Activated CD4-positive, alpha-beta T cell treated with anti-CD3 and anti-CD28 coated beads, Interleukin-2, amount 50 U/mL, for 4 hours (primary cell): ENCODE results near the gene PTPRK.

Experiments
- DNase-seq, 2 experiments: peaks; one replicate each; pipeline ENCODE4 v3.0.0-alpha.2; 2020

Gene PTPRK

GRCh38 chr6:128238225-128238624, 282.2 kb downstream of the PTPRK start:
- DNase-seq, result no peak

- DNase-seq, result no peak
Measured at GRCh38 chr6:128235556-128235955, 284.8 kb downstream of the PTPRK start.

GRCh38 chr6:128233531-128233930, 286.9 kb downstream of the PTPRK start:
- no peak for DNase-seq

GRCh38 chr6:128230267-128230989, 290.0 kb downstream of the PTPRK start:
- DNase-seq, result no peak

- no peak for DNase-seq
Measured at GRCh38 chr6:128225612-128226011, 294.8 kb downstream of the PTPRK start.

- DNase-seq, result no peak
Measured at GRCh38 chr6:128216917-128217316, 303.5 kb downstream of the PTPRK start.

- no peak for DNase-seq
Measured at GRCh38 chr6:128209771-128210170, 310.6 kb downstream of the PTPRK start.

- no peak for DNase-seq
Measured at GRCh38 chr6:128208851-128209580, 311.4 kb downstream of the PTPRK start.

GRCh38 chr6:128208078-128208477, 312.3 kb downstream of the PTPRK start:
- DNase-seq, result no peak

GRCh38 chr6:128206610-128207426, 313.6 kb downstream of the PTPRK start:
- no peak for DNase-seq

- no peak for DNase-seq
Measured at GRCh38 chr6:128204616-128205015, 315.8 kb downstream of the PTPRK start.

- DNase-seq, result no peak
Measured at GRCh38 chr6:128202169-128202765, 318.1 kb downstream of the PTPRK start.

- no peak for DNase-seq
Measured at GRCh38 chr6:128200789-128201188, 319.6 kb downstream of the PTPRK start.

- DNase-seq, result no peak
Measured at GRCh38 chr6:128199461-128199860, 320.9 kb downstream of the PTPRK start.

- no peak for DNase-seq
Measured at GRCh38 chr6:128192972-128193371, 327.4 kb downstream of the PTPRK start.

GRCh38 chr6:128188678-128189077, 331.7 kb downstream of the PTPRK start:
- DNase-seq, result no peak

GRCh38 chr6:128186729-128187128, 333.7 kb downstream of the PTPRK start:
- DNase-seq, result no peak

GRCh38 chr6:128179876-128180438, 340.4 kb downstream of the PTPRK start:
- DNase-seq, result no peak

GRCh38 chr6:128174724-128175123, 345.7 kb downstream of the PTPRK start:
- DNase-seq, result no peak

GRCh38 chr6:128172752-128173682, 347.4 kb downstream of the PTPRK start:
- DNase-seq, result no peak

GRCh38 chr6:128172081-128172480, 348.3 kb downstream of the PTPRK start:
- DNase-seq, result no peak

GRCh38 chr6:128171182-128171581, 349.2 kb downstream of the PTPRK start:
- no peak for DNase-seq
